SU-DHL-6 (cell line): ENCODE data around the gene FNTB.

Experiments
- H2AFZ ChIP-seq: fragments of 200-600 bp; sonication (generic); 2 replicates; pipeline ENCODE4 v1.6.1; 2014; ENCODE audit warnings: low read depth, mild to moderate bottlenecking, moderate library complexity, mixed read lengths, antibody characterized with exemption, low read length; ENCODE audit not compliant: severe bottlenecking
- H3F3A ChIP-seq: fragments of 200-600 bp; shearing (Covaris generic); 2 replicates; pipeline ENCODE4 v1.6.0; 2016; ENCODE audit warnings: antibody characterized with exemption, mild to moderate bottlenecking; ENCODE audit not compliant: insufficient read depth
- H3K27ac ChIP-seq: fragments of 200-600 bp; sonication (generic); 2 replicates; pipeline ENCODE4 v1.5.1; 2016; ENCODE audit warnings: low read depth, mild to moderate bottlenecking, low read length, moderate library complexity, mixed read lengths
- H3K27me3 ChIP-seq: fragments of 200-600 bp; sonication (generic), shearing (Covaris generic); 2 replicates; pipeline ENCODE4 v1.6.0; 2014; ENCODE audit warnings: mild to moderate bottlenecking, low read length
- H3K36me3 ChIP-seq: fragments of 200-600 bp; sonication (generic); 2 replicates; pipeline ENCODE4 v1.6.1; 2014; ENCODE audit warnings: mild to moderate bottlenecking, low read length, mixed read lengths
- H3K4me2 ChIP-seq: fragments of 300-600, 200-600 bp; shearing (Covaris generic), sonication (generic); 2 replicates; pipeline ENCODE4 v1.6.0; 2014; ENCODE audit warnings: low read length, low read depth, mild to moderate bottlenecking; ENCODE audit not compliant: poor library complexity, severe bottlenecking
- H3K4me3 ChIP-seq: fragments of 200-600 bp; sonication (generic); 2 replicates; pipeline ENCODE4 v1.5.1; 2014; ENCODE audit warnings: antibody characterized with exemption, low read length, mild to moderate bottlenecking, mixed read lengths; ENCODE audit not compliant: insufficient read depth, poor library complexity, severe bottlenecking
- H3K79me2 ChIP-seq: fragments of 200-600 bp; sonication (generic); 2 replicates; pipeline ENCODE4 v1.6.1; 2014; ENCODE audit warnings: mild to moderate bottlenecking, low read length, moderate library complexity; ENCODE audit not compliant: insufficient read depth
- H3K9ac ChIP-seq: fragments of 200-600 bp; sonication (generic); 2 replicates; pipeline ENCODE4 v1.7.0; 2014; ENCODE audit warnings: mild to moderate bottlenecking, low read length
- H3K9me2 ChIP-seq: fragments of 200-600 bp; sonication (generic); replicated peaks from 2 replicates; pipeline ENCODE4 v1.6.1; 2014; ENCODE audit warnings: low read length; ENCODE audit not compliant: insufficient read depth
- H3K9me3 ChIP-seq: fragments of 200-600 bp; sonication (generic); 2 replicates; pipeline ENCODE4 v1.6.1; 2014; ENCODE audit warnings: low read length, mixed read lengths; ENCODE audit not compliant: insufficient read depth
- H4K20me1 ChIP-seq: fragments of 200-600 bp; sonication (generic); 2 replicates; pipeline ENCODE4 v1.6.1; 2014; ENCODE audit warnings: low read depth, mild to moderate bottlenecking, antibody characterized with exemption, low read length, moderate library complexity, mixed read lengths
- EZH2phosphoT487 ChIP-seq: fragments of 200-600 bp; sonication (generic), shearing (Covaris generic); conservative IDR thresholded peaks from 2 replicates; pipeline ENCODE4 v1.6.1; 2018; ENCODE audit warnings: mild to moderate bottlenecking, antibody characterized with exemption, low read length, moderate library complexity, mixed read lengths
- TF ChIP-seq, protein P1 (sequence below): fragments of 200-600 bp; sonication (generic); IDR thresholded peaks from one replicate; pipeline ENCODE4 v1.5.1; 2017; ENCODE audit warnings: antibody characterized with exemption, mild to moderate bottlenecking, low read length, moderate library complexity; ENCODE audit not compliant: insufficient read depth, poor library complexity, severe bottlenecking

Gene FNTB

DNA sequence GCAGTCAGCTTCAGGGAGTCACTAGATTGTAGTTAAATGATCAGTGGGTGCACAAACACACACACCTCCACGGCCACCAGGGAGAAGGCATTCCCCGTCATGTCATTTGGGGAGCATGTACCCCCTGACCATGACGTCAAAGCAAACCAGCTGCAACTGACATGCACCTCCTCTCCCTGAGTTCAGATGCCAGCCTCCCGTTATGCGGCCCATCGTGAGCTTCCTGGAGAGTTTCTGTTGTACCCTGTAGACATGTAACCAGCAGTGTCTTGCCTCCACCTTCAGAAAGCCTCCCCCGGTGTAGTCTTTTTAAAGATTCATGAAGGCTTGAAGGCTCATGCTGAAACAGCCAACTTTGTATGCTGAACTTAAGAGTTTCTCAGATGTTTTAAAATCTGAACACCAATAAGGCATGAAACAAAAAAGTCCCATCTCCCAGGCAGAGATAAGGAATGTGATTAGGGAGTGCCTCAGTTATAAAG lies 54.8 kb downstream of the FNTB start:
- Histone ChIP-seq H3K4me3 (no peak overlapping the region), H3K27ac (no peak overlapping the region)

DNA sequence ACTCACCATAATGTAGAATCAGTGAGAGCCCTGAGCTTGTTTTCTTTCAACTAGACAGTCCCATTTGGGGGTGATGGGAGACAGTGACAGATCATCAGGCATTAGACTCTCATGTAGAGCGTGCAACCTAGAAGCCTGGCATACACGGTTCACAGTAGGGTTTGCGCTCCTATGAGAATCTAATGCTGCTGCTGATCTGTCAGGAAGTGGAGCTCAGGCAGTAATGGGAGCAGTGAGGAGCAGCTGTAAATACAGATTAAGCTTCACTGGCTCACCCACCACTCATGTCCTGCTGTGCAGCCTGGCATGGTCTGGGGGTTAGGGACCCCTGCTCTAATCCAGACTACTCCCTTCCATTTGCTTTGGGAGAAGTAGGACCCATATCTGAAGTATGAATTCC lies 55.6 kb downstream of the FNTB start:
- Histone ChIP-seq H3K27ac (no peak overlapping the region), H2AFZ (no peak overlapping the region), H3K79me2 (no peaks in the 10 kb centered on the region), H3F3A (no peaks in the 10 kb centered on the region), H3K9me3 (no peaks in the 10 kb centered on the region), H3K4me3 (no peak overlapping the region), H3K4me2 (no peak overlapping the region), H3K27me3 (no peaks in the 10 kb centered on the region), H3K9ac (no peak overlapping the region), H3K9me2 (no peaks in the 10 kb centered on the region), H4K20me1 (no peaks in the 10 kb centered on the region), H3K36me3 (no peaks in the 10 kb centered on the region)
- TF ChIP-seq, protein P1, sequence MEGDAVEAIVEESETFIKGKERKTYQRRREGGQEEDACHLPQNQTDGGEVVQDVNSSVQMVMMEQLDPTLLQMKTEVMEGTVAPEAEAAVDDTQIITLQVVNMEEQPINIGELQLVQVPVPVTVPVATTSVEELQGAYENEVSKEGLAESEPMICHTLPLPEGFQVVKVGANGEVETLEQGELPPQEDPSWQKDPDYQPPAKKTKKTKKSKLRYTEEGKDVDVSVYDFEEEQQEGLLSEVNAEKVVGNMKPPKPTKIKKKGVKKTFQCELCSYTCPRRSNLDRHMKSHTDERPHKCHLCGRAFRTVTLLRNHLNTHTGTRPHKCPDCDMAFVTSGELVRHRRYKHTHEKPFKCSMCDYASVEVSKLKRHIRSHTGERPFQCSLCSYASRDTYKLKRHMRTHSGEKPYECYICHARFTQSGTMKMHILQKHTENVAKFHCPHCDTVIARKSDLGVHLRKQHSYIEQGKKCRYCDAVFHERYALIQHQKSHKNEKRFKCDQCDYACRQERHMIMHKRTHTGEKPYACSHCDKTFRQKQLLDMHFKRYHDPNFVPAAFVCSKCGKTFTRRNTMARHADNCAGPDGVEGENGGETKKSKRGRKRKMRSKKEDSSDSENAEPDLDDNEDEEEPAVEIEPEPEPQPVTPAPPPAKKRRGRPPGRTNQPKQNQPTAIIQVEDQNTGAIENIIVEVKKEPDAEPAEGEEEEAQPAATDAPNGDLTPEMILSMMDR: no peak

More for the DNA sequence above, 54.8 kb downstream of the FNTB start:
- no peak overlapping the region for H3K4me2 ChIP-seq
- no peaks in the 10 kb centered on the region for H3K9me3 ChIP-seq
- no peak overlapping the region for H3K9ac ChIP-seq
- TF ChIP-seq EZH2phosphoT487: no peak
- H3K79me2 ChIP-seq: no peaks in the 10 kb centered on the region
- no peak overlapping the region for H2AFZ ChIP-seq
- H4K20me1 ChIP-seq: no peaks in the 10 kb centered on the region
- H3F3A ChIP-seq: no peaks in the 10 kb centered on the region
- H3K27me3 ChIP-seq: no peaks in the 10 kb centered on the region
- no peaks in the 10 kb centered on the region for H3K36me3 ChIP-seq
- no peaks in the 10 kb centered on the region for H3K9me2 ChIP-seq

DNA sequence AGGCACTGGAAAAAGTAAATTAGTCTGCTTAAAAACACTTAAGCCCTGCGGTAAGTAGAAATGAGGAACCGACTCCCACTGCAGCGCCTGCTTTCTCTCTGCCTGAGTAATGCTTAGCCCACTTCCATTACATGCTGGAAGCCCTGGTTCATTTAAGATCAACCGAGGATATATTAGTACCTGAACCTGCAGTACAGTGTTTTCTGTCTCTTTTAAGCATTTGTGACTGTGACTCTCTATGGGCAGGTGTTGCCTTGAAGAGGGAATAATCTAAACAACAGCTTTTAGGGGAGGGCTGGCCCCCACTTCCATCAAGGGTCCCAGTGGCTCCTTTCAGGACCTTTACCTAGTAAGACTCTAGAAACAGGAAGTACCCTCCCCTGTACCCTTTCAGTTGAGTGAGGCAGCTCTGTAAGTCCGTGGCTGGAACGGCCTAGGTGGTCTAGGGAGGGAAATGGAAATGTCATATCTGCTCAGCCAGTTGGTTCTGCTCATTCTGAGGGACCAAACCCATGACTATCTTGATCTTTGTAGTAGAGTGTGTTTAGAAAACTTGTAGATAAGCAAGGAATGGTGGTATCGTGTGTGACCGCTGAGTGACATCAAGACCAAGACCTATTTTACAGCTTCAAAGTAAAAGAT lies 56.2 kb downstream of the FNTB start:
- no peak overlapping the region for H3K4me3 ChIP-seq

More for the DNA sequence above, 56.2 kb downstream of the FNTB start:
- Histone ChIP-seq H3K79me2 (no peaks in the 10 kb centered on the region), H3K4me2 (no peak overlapping the region), H3K9me3 (no peaks in the 10 kb centered on the region), H3F3A (no peaks in the 10 kb centered on the region), H3K36me3 (no peaks in the 10 kb centered on the region), H3K9ac (no peak overlapping the region), H4K20me1 (no peaks in the 10 kb centered on the region), H2AFZ (no peak overlapping the region), H3K27me3 (no peaks in the 10 kb centered on the region), H3K27ac (no peak overlapping the region), H3K9me2 (no peaks in the 10 kb centered on the region)
- TF ChIP-seq, protein P1: no peak
- no peak for TF ChIP-seq EZH2phosphoT487
